ENCODE data around the gene COQ8B. TPM values are rescaled to one million over a fixed set of nuclear protein-coding genes. Genes with fewer than 3 reads are reported as not detected.

COQ8B gene
- total RNA-seq, 4 donors from 2014 or later: 31.2 to 53.8 (median 39.3) TPM

GRCh38 chr19:40688309-40688708 is 28.4 kb downstream of the COQ8B start:
- TF ChIP-seq POLR2A (IDR thresholded peaks at IDR 0.05) (no peak), EP300 (IDR thresholded peaks at IDR 0.05) (no peak), POLR2AphosphoS5 (IDR thresholded peaks at IDR 0.05) (no peak)
- TF ChIP-seq, protein P1, sequence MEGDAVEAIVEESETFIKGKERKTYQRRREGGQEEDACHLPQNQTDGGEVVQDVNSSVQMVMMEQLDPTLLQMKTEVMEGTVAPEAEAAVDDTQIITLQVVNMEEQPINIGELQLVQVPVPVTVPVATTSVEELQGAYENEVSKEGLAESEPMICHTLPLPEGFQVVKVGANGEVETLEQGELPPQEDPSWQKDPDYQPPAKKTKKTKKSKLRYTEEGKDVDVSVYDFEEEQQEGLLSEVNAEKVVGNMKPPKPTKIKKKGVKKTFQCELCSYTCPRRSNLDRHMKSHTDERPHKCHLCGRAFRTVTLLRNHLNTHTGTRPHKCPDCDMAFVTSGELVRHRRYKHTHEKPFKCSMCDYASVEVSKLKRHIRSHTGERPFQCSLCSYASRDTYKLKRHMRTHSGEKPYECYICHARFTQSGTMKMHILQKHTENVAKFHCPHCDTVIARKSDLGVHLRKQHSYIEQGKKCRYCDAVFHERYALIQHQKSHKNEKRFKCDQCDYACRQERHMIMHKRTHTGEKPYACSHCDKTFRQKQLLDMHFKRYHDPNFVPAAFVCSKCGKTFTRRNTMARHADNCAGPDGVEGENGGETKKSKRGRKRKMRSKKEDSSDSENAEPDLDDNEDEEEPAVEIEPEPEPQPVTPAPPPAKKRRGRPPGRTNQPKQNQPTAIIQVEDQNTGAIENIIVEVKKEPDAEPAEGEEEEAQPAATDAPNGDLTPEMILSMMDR (IDR thresholded peaks at IDR 0.05): no peak
- Histone ChIP-seq H3K4me1 (peaks cover 64% of the 10 kb centered on the region), H3K36me3 (peaks cover 26% of the 10 kb centered on the region), H3K4me3 (peak overlapping the region; percentile 69), H3K9me3 (no peaks in the 10 kb centered on the region), H3K27me3 (no peaks in the 10 kb centered on the region), H3K27ac (peak overlapping the region; percentile 7)
- WGBS: 90% methylated on average over 1 of the region's 1 CpG
- DNase-seq (ENCODE audit: low spot score in 2 of 2): no peak

DNA sequence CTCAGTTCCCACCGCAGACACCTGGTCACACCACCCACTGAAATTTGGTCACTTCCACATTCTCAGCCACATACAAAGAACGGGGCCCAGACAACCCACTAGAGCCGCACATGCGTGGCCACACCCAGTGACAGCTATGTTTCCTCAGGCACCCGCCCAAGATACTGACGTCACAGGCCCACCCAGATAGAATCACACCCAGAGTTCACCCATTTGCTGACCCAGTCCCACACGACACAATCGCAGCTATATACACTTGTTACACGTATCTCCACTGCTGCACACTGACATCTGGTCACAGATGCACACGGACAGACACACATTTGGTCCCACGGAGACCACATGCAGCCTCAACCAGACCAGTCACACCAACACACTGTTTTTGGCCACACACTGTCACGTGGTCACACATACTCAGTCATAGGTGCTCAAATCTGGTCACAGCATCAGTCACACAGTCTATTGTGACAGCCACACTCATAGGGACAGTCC is 29.1 kb downstream of the COQ8B start:
- Histone ChIP-seq H3K36me3 (peaks cover 26% of the 10 kb centered on the region), H3K4me1 (peaks cover 64% of the 10 kb centered on the region), H3K27me3 (no peaks in the 10 kb centered on the region), H3K27ac (peak overlapping the region; percentile 52), H3K4me3 (peak overlapping the region; percentile 69), H3K9me3 (no peaks in the 10 kb centered on the region)
- 35% methylated on average over 11 of the region's 12 CpGs for whole genome bisulfite sequencing
- TF ChIP-seq POLR2AphosphoS5 (IDR thresholded peaks at IDR 0.05): peak in 1 of 3 donors; percentile 37
- TF ChIP-seq EP300 (IDR thresholded peaks at IDR 0.05): no peak
- DNase-seq (ENCODE audit: low spot score in 2 of 2): peak; percentile 94 to 96

GRCh38 chr19:40686882-40687524 is 29.7 kb downstream of the COQ8B start:
- TF ChIP-seq EP300 (IDR thresholded peaks at IDR 0.05): no peak
- no peak for TF ChIP-seq POLR2A (IDR thresholded peaks at IDR 0.05)
- TF ChIP-seq, protein P1 (IDR thresholded peaks at IDR 0.05): no peak
- WGBS: 67% methylated on average over 7 of the region's 14 CpGs

GRCh38 chr19:40685563-40685962 is 31.1 kb downstream of the COQ8B start:
- no peak for DNase-seq (ENCODE audit: low spot score in 2 of 2)
- peak overlapping the region; percentile 24 for H3K27ac ChIP-seq

More at GRCh38 chr19:40686882-40687524, 29.7 kb downstream of the COQ8B start:
- H3K9me3 ChIP-seq: no peaks in the 10 kb centered on the region
- peak overlapping the region; percentile 52 for H3K27ac ChIP-seq
- H3K27me3 ChIP-seq: no peaks in the 10 kb centered on the region
- H3K36me3 ChIP-seq: peaks cover 26% of the 10 kb centered on the region
- peaks cover 62% of the 10 kb centered on the region for H3K4me1 ChIP-seq
- no peak for DNase-seq (ENCODE audit: low spot score in 2 of 2)
- no peak overlapping the region for H3K4me3 ChIP-seq

DNA sequence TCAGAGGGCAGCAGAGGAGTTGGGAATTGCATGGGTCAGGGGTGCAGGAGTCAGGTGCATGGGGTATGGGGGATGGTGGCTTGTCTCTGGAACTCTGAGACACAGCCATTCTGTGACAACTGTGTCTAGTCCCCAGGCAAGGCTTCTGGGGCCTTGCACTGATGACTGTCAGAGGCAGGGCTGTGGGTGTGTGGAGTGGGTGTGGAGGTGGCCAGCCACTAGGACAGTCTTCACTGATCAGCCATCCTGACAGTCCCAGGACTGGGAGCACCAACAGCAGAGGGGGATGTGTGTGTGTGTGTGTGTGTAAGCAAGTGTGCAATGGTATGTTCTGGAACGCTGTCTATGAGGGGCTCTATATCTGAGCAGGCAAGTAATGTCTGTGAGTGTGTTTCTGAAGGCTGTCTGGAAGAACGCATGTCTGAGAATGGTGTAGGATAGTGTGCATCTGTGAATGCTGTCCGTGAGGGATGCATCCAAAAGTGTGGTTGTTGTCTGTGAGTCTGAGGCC is 31.6 kb downstream of the COQ8B start:
- Histone ChIP-seq H3K4me3 (no peak overlapping the region), H3K9me3 (no peaks in the 10 kb centered on the region), H3K27me3 (no peaks in the 10 kb centered on the region), H3K27ac (no peak overlapping the region), H3K36me3 (peaks cover 44% of the 10 kb centered on the region), H3K4me1 (peaks cover 46% of the 10 kb centered on the region)
- TF ChIP-seq, protein P1 (IDR thresholded peaks at IDR 0.05): no peak
- TF ChIP-seq POLR2AphosphoS5 (IDR thresholded peaks at IDR 0.05): no peak
- TF ChIP-seq POLR2A (IDR thresholded peaks at IDR 0.05): no peak
- no peak for TF ChIP-seq EP300 (IDR thresholded peaks at IDR 0.05)
- WGBS: 67% methylated on average over 3 of the region's 3 CpGs
- no peak for DNase-seq (ENCODE audit: low spot score in 2 of 2)

More at GRCh38 chr19:40685563-40685962, 31.1 kb downstream of the COQ8B start:
- Histone ChIP-seq H3K36me3 (peaks cover 39% of the 10 kb centered on the region), H3K4me3 (no peak overlapping the region), H3K27me3 (no peaks in the 10 kb centered on the region), H3K9me3 (no peaks in the 10 kb centered on the region), H3K4me1 (peaks cover 49% of the 10 kb centered on the region)
- TF ChIP-seq, protein P1 (IDR thresholded peaks at IDR 0.05): no peak
- TF ChIP-seq POLR2A (IDR thresholded peaks at IDR 0.05): no peak
- TF ChIP-seq EP300 (IDR thresholded peaks at IDR 0.05): no peak
- no peak for TF ChIP-seq POLR2AphosphoS5 (IDR thresholded peaks at IDR 0.05)
- 45% methylated on average over 6 of the region's 6 CpGs for WGBS

All from suprapubic skin (tissue), 4 donors.